Mesodermal cell (in vitro differentiated cells): ENCODE results near the gene RENBP.

Experiments used
- H3K27ac ChIP-seq: 2 replicates; pipeline ENCODE4 v1.7.0; 2013; ENCODE audit warnings: mild to moderate bottlenecking, low read depth, low read length, moderate library complexity; ENCODE audit not compliant: severe bottlenecking
- H3K36me3 ChIP-seq: 2 replicates; pipeline ENCODE4 v1.7.1; 2013; ENCODE audit warnings: mild to moderate bottlenecking, low read length, moderate library complexity; ENCODE audit not compliant: control insufficient read depth, insufficient read depth
- H3K4me1 ChIP-seq: one replicate; pipeline ENCODE4 v1.7.1; 2013; ENCODE audit warnings: mild to moderate bottlenecking, low read length; ENCODE audit not compliant: insufficient read depth, control insufficient read depth, poor library complexity, severe bottlenecking
- H3K4me3 ChIP-seq: 2 replicates; pipeline ENCODE4 v1.7.0; 2013; ENCODE audit warnings: low read length, control low read depth, mild to moderate bottlenecking; ENCODE audit not compliant: insufficient read depth, poor library complexity, severe bottlenecking; ENCODE audit errors: extremely low read depth
- H3K9me3 ChIP-seq: 2 replicates; pipeline ENCODE4 v1.7.1; 2013; ENCODE audit warnings: mild to moderate bottlenecking, low read length, moderate library complexity; ENCODE audit not compliant: control insufficient read depth
- WGBS, 2 experiments: methylation state at CpG; one replicate each; pipeline ENCODE4 v1.1.5; 2013; ENCODE audit warnings: missing lambda C conversion rate in 2 of 2; ENCODE audit not compliant: insufficient coverage in 2 of 2; 5-methylcytosine and 5-hydroxymethylcytosine counted together

Gene RENBP

GRCh38 chrX:153953342-153953830 lies 8.9 kb upstream of the RENBP start:
- Histone ChIP-seq H3K36me3 (peaks cover 64% of the 10 kb centered on the region), H3K27ac (no peak overlapping the region), H3K4me1 (peaks cover 18% of the 10 kb centered on the region), H3K9me3 (no peaks in the 10 kb centered on the region), H3K4me3 (no peak overlapping the region)
- WGBS, 2 experiments, result 31 to 32% methylated on average over 16 of the region's 33 CpGs

GRCh38 chrX:153952373-153953026 lies 8.1 kb upstream of the RENBP start:
- no peak overlapping the region for H3K27ac ChIP-seq
- H3K4me3 ChIP-seq, result no peak overlapping the region
- peaks cover 19% of the 10 kb centered on the region for H3K4me1 ChIP-seq
- WGBS, 2 experiments, result 96% methylated on average over 13 to 15 of the region's 32 CpGs
- peaks cover 55% of the 10 kb centered on the region for H3K36me3 ChIP-seq
- no peaks in the 10 kb centered on the region for H3K9me3 ChIP-seq

GRCh38 chrX:153951683-153952372 lies 7.4 kb upstream of the RENBP start:
- H3K9me3 ChIP-seq, result no peaks in the 10 kb centered on the region
- no peak overlapping the region for H3K27ac ChIP-seq
- H3K4me1 ChIP-seq, result peaks cover 19% of the 10 kb centered on the region
- 97 to 98% methylated on average over 8 to 11 of the region's 28 CpGs for WGBS, 2 experiments
- no peak overlapping the region for H3K4me3 ChIP-seq
- peaks cover 50% of the 10 kb centered on the region for H3K36me3 ChIP-seq

GRCh38 chrX:153950127-153950526 lies 5.7 kb upstream of the RENBP start:
- WGBS, 2 experiments, result 89 to 91% methylated on average over 9 to 15 of the region's 19 CpGs
- H3K4me1 ChIP-seq, result peaks cover 19% of the 10 kb centered on the region
- no peaks in the 10 kb centered on the region for H3K9me3 ChIP-seq
- peaks cover 42% of the 10 kb centered on the region for H3K36me3 ChIP-seq
- H3K27ac ChIP-seq, result no peak overlapping the region
- H3K4me3 ChIP-seq, result no peak overlapping the region

- Histone ChIP-seq H3K4me3 (no peak overlapping the region), H3K36me3 (peaks cover 42% of the 10 kb centered on the region), H3K4me1 (peaks cover 19% of the 10 kb centered on the region), H3K27ac (peak overlapping the region; percentile 80), H3K9me3 (no peaks in the 10 kb centered on the region)
- 79 to 96% methylated on average over 5 to 15 of the region's 30 CpGs for WGBS, 2 experiments
Measured at GRCh38 chrX:153948847-153949805, 4.7 kb upstream of the RENBP start.

- H3K27ac ChIP-seq, result peak overlapping the region; percentile 80
- H3K4me3 ChIP-seq, result no peak overlapping the region
- H3K9me3 ChIP-seq, result no peaks in the 10 kb centered on the region
- WGBS, 2 experiments, result 43% methylated on average over 4 of the region's 10 CpGs; no CpG with 5 or more reads in 1 of the 2 experiments
- H3K36me3 ChIP-seq, result peaks cover 36% of the 10 kb centered on the region
- peaks cover 19% of the 10 kb centered on the region for H3K4me1 ChIP-seq
Measured at GRCh38 chrX:153948002-153948466, 3.6 kb upstream of the RENBP start.

- Histone ChIP-seq H3K4me3 (no peak overlapping the region), H3K9me3 (no peaks in the 10 kb centered on the region), H3K27ac (peak overlapping the region; percentile 80), H3K4me1 (peaks cover 19% of the 10 kb centered on the region), H3K36me3 (peaks cover 27% of the 10 kb centered on the region)
- 20 to 92% methylated on average over 1 to 2 of the region's 19 CpGs for WGBS, 2 experiments
Measured at GRCh38 chrX:153947009-153947769, 2.7 kb upstream of the RENBP start.

GRCh38 chrX:153945956-153946943 lies 1.8 kb upstream of the RENBP start:
- Histone ChIP-seq H3K4me1 (peaks cover 19% of the 10 kb centered on the region), H3K36me3 (peaks cover 18% of the 10 kb centered on the region), H3K4me3 (no peak overlapping the region), H3K9me3 (no peaks in the 10 kb centered on the region), H3K27ac (no peak overlapping the region)
- 93 to 97% methylated on average over 3 to 7 of the region's 24 CpGs for WGBS, 2 experiments

GRCh38 chrX:153944800-153945150 lies 332 bp upstream of the RENBP start:
- peaks cover 12% of the 10 kb centered on the region for H3K4me1 ChIP-seq
- peaks cover 3% of the 10 kb centered on the region for H3K36me3 ChIP-seq
- WGBS, 2 experiments, result no CpG with 5 or more reads among the region's 6 CpGs
- no peak overlapping the region for H3K27ac ChIP-seq
- no peak overlapping the region for H3K4me3 ChIP-seq
- no peaks in the 10 kb centered on the region for H3K9me3 ChIP-seq
